GM12878 (cell line): Measurements from ENCODE around the gene DNAH17. TPM values are rescaled to one million over a fixed set of nuclear protein-coding genes. Genes with fewer than 3 reads are reported as not detected.

Experiments used
- ATAC-seq: fragments of 200-7000 bp; cut with Tn5 transposase; 3 replicates; pipeline ENCODE4 v1.9.1; 2020; ENCODE audit warnings: mild to moderate bottlenecking, moderate library complexity
- BruUV-seq: library from RNA; stranded (reverse); fragments of 400-500 nt; replicated peaks from 2 replicates; lab custom pipeline; 2021; lab: Mats Ljungman, UMichigan
- CTCF ChIA-PET: fragments of 300-600 bp; sonication (Branson Sonifier 250); formaldehyde crosslinking; extraction: SDS; loops from one replicate; lab custom pipeline; 2021; ENCODE audit warnings: inconsistent platforms; lab: Yijun Ruan, JAX
- POLR2A ChIA-PET: fragments of 350-600 bp; formaldehyde crosslinking; extraction: SDS; loops from one replicate; lab custom pipeline; 2021; ENCODE audit warnings: inconsistent platforms; lab: Charles Lee
- RAD21 ChIA-PET: fragments of 300-600 bp; sonication (Branson Sonifier 250); formaldehyde crosslinking; loops from one replicate; lab custom pipeline; 2023; ENCODE audit warnings: antibody characterized with exemption; ENCODE audit not compliant: unreplicated experiment; lab: Charles Lee
- SMC1A ChIA-PET: fragments of 300-600 bp; sonication (Branson Sonifier 250); formaldehyde crosslinking; loops from one replicate; lab custom pipeline; 2023; ENCODE audit not compliant: unreplicated experiment, uncharacterized antibody; lab: Charles Lee
- DNase-seq: peaks from one replicate; pipeline ENCODE4 v3.0.0-alpha.2; 2011; ENCODE audit warnings: low read depth, low spot score
- FAIRE-seq: peaks from 3 replicates; lab custom pipeline; 2011; peaks lifted over from hg19 to GRCh38; lab: Jason Lieb, UNC
- H2AFZ ChIP-seq: 2 replicates; pipeline ENCODE4 v1.6.0; 2011; ENCODE audit warnings: low read depth, low read length, control low read depth; ENCODE audit not compliant: control insufficient read depth
- H3K27ac ChIP-seq: 2 replicates; pipeline ENCODE4 v1.5.1; 2011; ENCODE audit warnings: control low read depth; ENCODE audit not compliant: control insufficient read depth, insufficient read depth
- H3K27me3 ChIP-seq, 2 experiments: replicated peaks in 1 of 2; 2 replicates each; pipeline versions ENCODE4 v1.6.0 to v1.6.1; 2011; ENCODE audit warnings: low read length in 1 of 2; ENCODE audit not compliant: control insufficient read depth in 2 of 2, insufficient read depth in 2 of 2
- H3K36me3 ChIP-seq, 2 experiments: 2 replicates each; pipeline ENCODE4 v1.5.1; 2011; ENCODE audit warnings: low read length in 1 of 2; ENCODE audit not compliant: control insufficient read depth in 2 of 2, insufficient read depth in 2 of 2
- H3K4me1 ChIP-seq: 2 replicates; pipeline ENCODE4 v1.6.1; 2011; ENCODE audit warnings: mild to moderate bottlenecking, low read length, moderate library complexity, mixed read lengths; ENCODE audit not compliant: control insufficient read depth, insufficient read depth
- H3K4me2 ChIP-seq: 2 replicates; pipeline ENCODE4 v1.6.0; 2011; ENCODE audit warnings: control low read depth; ENCODE audit not compliant: control insufficient read depth, insufficient read depth
- H3K4me3 ChIP-seq: fragments of 200-600 bp; sonication (generic); 2 replicates; pipeline ENCODE4 v1.5.1; 2016
- H3K79me2 ChIP-seq: 2 replicates; pipeline ENCODE4 v1.6.0; 2011; ENCODE audit warnings: low read length; ENCODE audit not compliant: control insufficient read depth, insufficient read depth
- H3K9ac ChIP-seq: 2 replicates; pipeline ENCODE4 v1.8.0; 2011; ENCODE audit warnings: low read length, control low read depth, mixed read lengths; ENCODE audit not compliant: control insufficient read depth, insufficient read depth
- H3K9me3 ChIP-seq: replicated peaks from 3 replicates; pipeline ENCODE4 v1.5.1; 2011; ENCODE audit warnings: mild to moderate bottlenecking, low read length; ENCODE audit not compliant: control insufficient read depth, insufficient read depth
- H4K20me1 ChIP-seq: 2 replicates; pipeline ENCODE4 v1.6.0; 2011; ENCODE audit not compliant: control insufficient read depth, insufficient read depth
- BCL11A ChIP-seq: IDR thresholded peaks from 2 replicates; pipeline ENCODE4 v1.6.1; 2011; ENCODE audit warnings: low read depth, low read length
- CBX5 ChIP-seq: sonication (generic); IDR thresholded peaks from 2 replicates; pipeline ENCODE4 v1.6.1; 2016; ENCODE audit warnings: low read depth, moderate library complexity, mild to moderate bottlenecking, inconsistent platforms
- FOXM1 ChIP-seq: IDR thresholded peaks from 2 replicates; pipeline ENCODE4 v1.6.1; 2012; ENCODE audit warnings: low read depth, mild to moderate bottlenecking, inconsistent platforms, low read length, moderate library complexity
- HDAC6 ChIP-seq: fragments of 200-600 bp; sonication (generic); IDR thresholded peaks from one replicate; pipeline ENCODE4 v1.8.0; 2017; ENCODE audit warnings: antibody characterized with exemption; ENCODE audit not compliant: unreplicated experiment
- MTA2 ChIP-seq: fragments of 450-650 bp; IDR thresholded peaks from 2 replicates; pipeline ENCODE4 v1.6.1; 2016; ENCODE audit warnings: low read depth, mild to moderate bottlenecking, moderate library complexity
- NR2C2 ChIP-seq: IDR thresholded peaks from 2 replicates; pipeline ENCODE4 v1.6.1; 2011; ENCODE audit warnings: borderline replicate concordance, low read depth; ENCODE audit not compliant: control insufficient read depth, insufficient read length
- POLR2AphosphoS5 ChIP-seq: IDR thresholded peaks from 2 replicates; pipeline ENCODE4 v1.6.1; 2011; ENCODE audit warnings: mild to moderate bottlenecking, low read length, inconsistent platforms
- SMAD5 ChIP-seq: IDR thresholded peaks from 2 replicates; pipeline ENCODE4 v1.6.1; 2016; ENCODE audit warnings: antibody characterized with exemption, low read depth
- SMC3 ChIP-seq: IDR thresholded peaks from 2 replicates; pipeline ENCODE4 v1.6.1; 2011; ENCODE audit warnings: low read length, improper control_type of control experiment, borderline replicate concordance
- SRF ChIP-seq, 2 experiments: IDR thresholded peaks; 2 replicates each; pipeline ENCODE4 v1.6.1; 2011; ENCODE audit warnings: low read depth in 2 of 2, low read length in 2 of 2, mild to moderate bottlenecking in 1 of 2, moderate library complexity in 1 of 2
- ZNF207 ChIP-seq: fragments of 450-650 bp; IDR thresholded peaks from 2 replicates; pipeline ENCODE4 v1.6.1; 2014; ENCODE audit warnings: antibody characterized with exemption, mild to moderate bottlenecking, borderline replicate concordance
- ZNF384 ChIP-seq: IDR thresholded peaks from 2 replicates; pipeline ENCODE4 v1.6.1; 2012; ENCODE audit warnings: low read depth, mild to moderate bottlenecking, low read length, improper control_type of control experiment, borderline replicate concordance
- WGBS: methylation state at CpG from one replicate; pipeline ENCODE4 v1.1.6; 2016; ENCODE audit warnings: low lambda C conversion rate; ENCODE audit not compliant: insufficient replicate concordance, insufficient coverage; ENCODE audit errors: missing lambda C conversion rate; 5-methylcytosine and 5-hydroxymethylcytosine counted together
- in situ Hi-C: fragments of 300-500 bp; cut with MboI; formaldehyde crosslinking; loops from 9 replicates; pipeline ENCODE4 v1.14.3; 2018; ENCODE audit warnings: mixed read lengths
- intact Hi-C: fragments of 100-400 bp; cut with micrococcal nuclease; formaldehyde crosslinking; loops from one replicate; pipeline ENCODE4 v1.14.2; 2022; ENCODE audit not compliant: unreplicated experiment
- polyA plus RNA-seq, 11 experiments: library from polyadenylated mRNA; depleted of rRNA in 4 of 11; unstranded in 6 of 11; stranded (reverse) in 5 of 11; fragments of >200 nt; fragmentation: Nextera tagmentation in 4 of 11; fragmentation: Illumina TruSeq in 1 of 11; extraction: Ambion mirVana in 4 of 11; extraction: Trizol in 1 of 11; gene quantifications; 1 replicate in 1 of 11; 2 replicates in 10 of 11; pipeline versions ENCODE4 v1.2.1 to v1.2.3, GENCODE V29; 2011 to 2016; ENCODE audit warnings: inconsistent platforms in 2 of 11, missing spikeins in 2 of 11, low read depth in 1 of 11
- total RNA-seq, 4 experiments: library from RNA; depleted of rRNA in 3 of 4; stranded (reverse); fragments of >200 nt in 3 of 4; fragmentation: Illumina TruSeq in 1 of 4; extraction: Trizol in 1 of 4; gene quantifications; 2 replicates each; pipeline versions ENCODE4 v1.2.1 to v1.2.3, GENCODE V29; 2013 to 2021
- TF ChIP-seq, protein P1 (sequence below): fragments of 450-650 bp; IDR thresholded peaks from 2 replicates; pipeline ENCODE4 v1.6.1; 2016; ENCODE audit warnings: mild to moderate bottlenecking, moderate library complexity, borderline replicate concordance
- TF ChIP-seq, protein P2 (sequence below): IDR thresholded peaks from 2 replicates; pipeline ENCODE4 v1.6.1; 2012; ENCODE audit warnings: improper control_type of control experiment, low read depth, low read length; ENCODE audit not compliant: insufficient replicate concordance

Gene DNAH17
- total and polyA plus RNA-seq, 10 of the 15 experiments (the other 5 are each of a cell fraction or from before 2014, with no cell fraction given), result 0.16 to 2.9 (median 0.56) TPM

GRCh38 chr17:78535273-78536197 lies 41.7 kb downstream of the DNAH17 start:
- WGBS, result 28% methylated on average over 19 of the region's 19 CpGs
- no peaks in the 10 kb centered on the region for H3K36me3 ChIP-seq
- intact Hi-C loops (no loop called here), in situ Hi-C loops (no loop called here)
- H3K79me2 ChIP-seq, result no peaks in the 10 kb centered on the region
- no peak overlapping the region for H3K4me3 ChIP-seq
- no peaks in the 10 kb centered on the region for H3K9me3 ChIP-seq
- ATAC-seq, result no peak
- no peak overlapping the region for H2AFZ ChIP-seq
- no peak for FAIRE-seq
- SMC1A ChIA-PET, result interaction anchor here (1.0 kb wide), 2 partner anchors 9 to 11 kb away, joined by 3 read pairs; no protein-coding TSS in a partner anchor
- RAD21 ChIA-PET, result no interaction called here
- no peak overlapping the region for H3K4me2 ChIP-seq
- CTCF ChIA-PET, result interaction anchor here (0.9 kb wide), 1 partner anchor 14 kb away, joined by 3 read pairs; no protein-coding TSS in a partner anchor
- no peak overlapping the region for H3K27ac ChIP-seq
- no peaks in the 10 kb centered on the region for H4K20me1 ChIP-seq
- no peaks in the 10 kb centered on the region for H3K4me1 ChIP-seq
- no TSS peak for BruUV-seq
- no peaks in the 10 kb centered on the region; a peak in 1 of 4 replicates for H3K27me3 ChIP-seq
- POLR2A ChIA-PET, result no interaction called here
- H3K9ac ChIP-seq, result no peak overlapping the region
- no peak for DNase-seq
- no peak for TF ChIP-seq CBX5
- TF ChIP-seq NR2C2, result no peak
- no peak for TF ChIP-seq BCL11A
- TF ChIP-seq SRF (IDR thresholded peaks at IDR 0.05; ENCODE audit: low read depth in 2 of 2, low read length in 2 of 2), result no peak
- TF ChIP-seq ZNF384, result no peak
- TF ChIP-seq FOXM1, result no peak
- no peak for TF ChIP-seq POLR2AphosphoS5
- no peak for TF ChIP-seq ZNF207
- no peak for TF ChIP-seq SMAD5
- TF ChIP-seq HDAC6, result no peak
- TF ChIP-seq, protein P1, sequence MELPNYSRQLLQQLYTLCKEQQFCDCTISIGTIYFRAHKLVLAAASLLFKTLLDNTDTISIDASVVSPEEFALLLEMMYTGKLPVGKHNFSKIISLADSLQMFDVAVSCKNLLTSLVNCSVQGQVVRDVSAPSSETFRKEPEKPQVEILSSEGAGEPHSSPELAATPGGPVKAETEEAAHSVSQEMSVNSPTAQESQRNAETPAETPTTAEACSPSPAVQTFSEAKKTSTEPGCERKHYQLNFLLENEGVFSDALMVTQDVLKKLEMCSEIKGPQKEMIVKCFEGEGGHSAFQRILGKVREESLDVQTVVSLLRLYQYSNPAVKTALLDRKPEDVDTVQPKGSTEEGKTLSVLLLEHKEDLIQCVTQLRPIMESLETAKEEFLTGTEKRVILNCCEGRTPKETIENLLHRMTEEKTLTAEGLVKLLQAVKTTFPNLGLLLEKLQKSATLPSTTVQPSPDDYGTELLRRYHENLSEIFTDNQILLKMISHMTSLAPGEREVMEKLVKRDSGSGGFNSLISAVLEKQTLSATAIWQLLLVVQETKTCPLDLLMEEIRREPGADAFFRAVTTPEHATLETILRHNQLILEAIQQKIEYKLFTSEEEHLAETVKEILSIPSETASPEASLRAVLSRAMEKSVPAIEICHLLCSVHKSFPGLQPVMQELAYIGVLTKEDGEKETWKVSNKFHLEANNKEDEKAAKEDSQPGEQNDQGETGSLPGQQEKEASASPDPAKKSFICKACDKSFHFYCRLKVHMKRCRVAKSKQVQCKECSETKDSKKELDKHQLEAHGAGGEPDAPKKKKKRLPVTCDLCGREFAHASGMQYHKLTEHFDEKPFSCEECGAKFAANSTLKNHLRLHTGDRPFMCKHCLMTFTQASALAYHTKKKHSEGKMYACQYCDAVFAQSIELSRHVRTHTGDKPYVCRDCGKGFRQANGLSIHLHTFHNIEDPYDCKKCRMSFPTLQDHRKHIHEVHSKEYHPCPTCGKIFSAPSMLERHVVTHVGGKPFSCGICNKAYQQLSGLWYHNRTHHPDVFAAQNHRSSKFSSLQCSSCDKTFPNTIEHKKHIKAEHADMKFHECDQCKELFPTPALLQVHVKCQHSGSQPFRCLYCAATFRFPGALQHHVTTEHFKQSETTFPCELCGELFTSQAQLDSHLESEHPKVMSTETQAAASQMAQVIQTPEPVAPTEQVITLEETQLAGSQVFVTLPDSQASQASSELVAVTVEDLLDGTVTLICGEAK, result no peak
- no peak for TF ChIP-seq MTA2
- no peak for TF ChIP-seq SMC3
- TF ChIP-seq, protein P2, sequence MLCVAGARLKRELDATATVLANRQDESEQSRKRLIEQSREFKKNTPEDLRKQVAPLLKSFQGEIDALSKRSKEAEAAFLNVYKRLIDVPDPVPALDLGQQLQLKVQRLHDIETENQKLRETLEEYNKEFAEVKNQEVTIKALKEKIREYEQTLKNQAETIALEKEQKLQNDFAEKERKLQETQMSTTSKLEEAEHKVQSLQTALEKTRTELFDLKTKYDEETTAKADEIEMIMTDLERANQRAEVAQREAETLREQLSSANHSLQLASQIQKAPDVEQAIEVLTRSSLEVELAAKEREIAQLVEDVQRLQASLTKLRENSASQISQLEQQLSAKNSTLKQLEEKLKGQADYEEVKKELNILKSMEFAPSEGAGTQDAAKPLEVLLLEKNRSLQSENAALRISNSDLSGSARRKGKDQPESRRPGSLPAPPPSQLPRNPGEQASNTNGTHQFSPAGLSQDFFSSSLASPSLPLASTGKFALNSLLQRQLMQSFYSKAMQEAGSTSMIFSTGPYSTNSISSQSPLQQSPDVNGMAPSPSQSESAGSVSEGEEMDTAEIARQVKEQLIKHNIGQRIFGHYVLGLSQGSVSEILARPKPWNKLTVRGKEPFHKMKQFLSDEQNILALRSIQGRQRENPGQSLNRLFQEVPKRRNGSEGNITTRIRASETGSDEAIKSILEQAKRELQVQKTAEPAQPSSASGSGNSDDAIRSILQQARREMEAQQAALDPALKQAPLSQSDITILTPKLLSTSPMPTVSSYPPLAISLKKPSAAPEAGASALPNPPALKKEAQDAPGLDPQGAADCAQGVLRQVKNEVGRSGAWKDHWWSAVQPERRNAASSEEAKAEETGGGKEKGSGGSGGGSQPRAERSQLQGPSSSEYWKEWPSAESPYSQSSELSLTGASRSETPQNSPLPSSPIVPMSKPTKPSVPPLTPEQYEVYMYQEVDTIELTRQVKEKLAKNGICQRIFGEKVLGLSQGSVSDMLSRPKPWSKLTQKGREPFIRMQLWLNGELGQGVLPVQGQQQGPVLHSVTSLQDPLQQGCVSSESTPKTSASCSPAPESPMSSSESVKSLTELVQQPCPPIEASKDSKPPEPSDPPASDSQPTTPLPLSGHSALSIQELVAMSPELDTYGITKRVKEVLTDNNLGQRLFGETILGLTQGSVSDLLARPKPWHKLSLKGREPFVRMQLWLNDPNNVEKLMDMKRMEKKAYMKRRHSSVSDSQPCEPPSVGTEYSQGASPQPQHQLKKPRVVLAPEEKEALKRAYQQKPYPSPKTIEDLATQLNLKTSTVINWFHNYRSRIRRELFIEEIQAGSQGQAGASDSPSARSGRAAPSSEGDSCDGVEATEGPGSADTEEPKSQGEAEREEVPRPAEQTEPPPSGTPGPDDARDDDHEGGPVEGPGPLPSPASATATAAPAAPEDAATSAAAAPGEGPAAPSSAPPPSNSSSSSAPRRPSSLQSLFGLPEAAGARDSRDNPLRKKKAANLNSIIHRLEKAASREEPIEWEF, result no peak
